PFSK-1 (cell line): ENCODE measurements around the gene RPUSD1.

Experiments used
- FOXP2 ChIP-seq: optimal IDR thresholded peaks from 2 replicates; pipeline ENCODE3; 2011; ENCODE audit warnings: borderline replicate concordance, control low read depth, inconsistent platforms; ENCODE audit not compliant: insufficient read depth; ENCODE audit errors: extremely low read length, extremely low read depth
- POLR2AphosphoS5 ChIP-seq: IDR thresholded peaks from 2 replicates; pipeline ENCODE4 v1.6.1; 2012; ENCODE audit warnings: low read depth, mild to moderate bottlenecking, control low read depth, low read length, moderate library complexity
- SIN3A ChIP-seq: IDR thresholded peaks from 2 replicates; pipeline ENCODE4 v1.6.1; 2012; ENCODE audit warnings: mild to moderate bottlenecking, low read length, moderate library complexity, borderline replicate concordance; ENCODE audit not compliant: insufficient read depth
- TAF1 ChIP-seq: IDR thresholded peaks from 2 replicates; pipeline ENCODE4 v1.6.1; 2012; ENCODE audit warnings: low read length, control low read depth, borderline replicate concordance; ENCODE audit not compliant: insufficient read depth
- TF ChIP-seq, protein P1 (sequence below), 2 experiments: IDR thresholded peaks; 2 replicates each; pipeline versions ENCODE4 v1.6.1 to v1.8.0; 2011 to 2012; ENCODE audit warnings: low read depth in 2 of 2, low read length in 2 of 2, control low read depth in 1 of 2, inconsistent platforms in 1 of 2, mild to moderate bottlenecking in 1 of 2, moderate library complexity in 1 of 2; ENCODE audit not compliant: insufficient read depth in 1 of 2

DNA sequence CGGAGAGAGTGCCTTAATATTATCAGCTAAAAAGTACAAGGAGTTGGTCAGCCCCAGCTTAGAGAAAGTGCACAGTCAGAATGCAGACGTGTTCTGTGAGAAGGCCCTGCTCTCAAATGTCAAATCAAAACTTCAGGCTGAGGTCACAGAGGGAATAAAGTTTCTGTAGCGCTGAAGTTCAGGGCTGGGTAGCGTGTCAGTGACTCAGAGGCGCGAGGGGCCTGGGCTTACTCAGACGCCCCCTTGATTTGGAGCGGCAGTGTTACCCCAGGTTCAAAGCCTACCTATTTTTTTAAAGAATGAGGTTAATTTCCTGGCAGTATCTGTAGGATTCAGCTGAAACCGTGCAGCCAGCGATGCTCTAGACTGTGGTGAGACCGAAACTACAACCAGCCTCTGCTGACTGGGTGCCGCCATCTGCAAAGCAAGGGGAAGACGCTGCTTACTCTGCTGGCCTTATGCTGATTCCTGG is 52.2 kb downstream of the RPUSD1 start:
- TF ChIP-seq TAF1 (no peak), POLR2AphosphoS5 (no peak), SIN3A (no peak), FOXP2 (no peak)
- TF ChIP-seq, protein P1, sequence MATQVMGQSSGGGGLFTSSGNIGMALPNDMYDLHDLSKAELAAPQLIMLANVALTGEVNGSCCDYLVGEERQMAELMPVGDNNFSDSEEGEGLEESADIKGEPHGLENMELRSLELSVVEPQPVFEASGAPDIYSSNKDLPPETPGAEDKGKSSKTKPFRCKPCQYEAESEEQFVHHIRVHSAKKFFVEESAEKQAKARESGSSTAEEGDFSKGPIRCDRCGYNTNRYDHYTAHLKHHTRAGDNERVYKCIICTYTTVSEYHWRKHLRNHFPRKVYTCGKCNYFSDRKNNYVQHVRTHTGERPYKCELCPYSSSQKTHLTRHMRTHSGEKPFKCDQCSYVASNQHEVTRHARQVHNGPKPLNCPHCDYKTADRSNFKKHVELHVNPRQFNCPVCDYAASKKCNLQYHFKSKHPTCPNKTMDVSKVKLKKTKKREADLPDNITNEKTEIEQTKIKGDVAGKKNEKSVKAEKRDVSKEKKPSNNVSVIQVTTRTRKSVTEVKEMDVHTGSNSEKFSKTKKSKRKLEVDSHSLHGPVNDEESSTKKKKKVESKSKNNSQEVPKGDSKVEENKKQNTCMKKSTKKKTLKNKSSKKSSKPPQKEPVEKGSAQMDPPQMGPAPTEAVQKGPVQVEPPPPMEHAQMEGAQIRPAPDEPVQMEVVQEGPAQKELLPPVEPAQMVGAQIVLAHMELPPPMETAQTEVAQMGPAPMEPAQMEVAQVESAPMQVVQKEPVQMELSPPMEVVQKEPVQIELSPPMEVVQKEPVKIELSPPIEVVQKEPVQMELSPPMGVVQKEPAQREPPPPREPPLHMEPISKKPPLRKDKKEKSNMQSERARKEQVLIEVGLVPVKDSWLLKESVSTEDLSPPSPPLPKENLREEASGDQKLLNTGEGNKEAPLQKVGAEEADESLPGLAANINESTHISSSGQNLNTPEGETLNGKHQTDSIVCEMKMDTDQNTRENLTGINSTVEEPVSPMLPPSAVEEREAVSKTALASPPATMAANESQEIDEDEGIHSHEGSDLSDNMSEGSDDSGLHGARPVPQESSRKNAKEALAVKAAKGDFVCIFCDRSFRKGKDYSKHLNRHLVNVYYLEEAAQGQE (IDR thresholded peaks at IDR 0.05; ENCODE audit: insufficient read depth in 1 of 2, low read depth in 2 of 2, low read length in 2 of 2) = no peak
